Activated T-helper 1 cell treated with anti-CD3 and anti-CD28 coated beads, Interleukin-12 subunit alpha, Interleukin-12 subunit beta, Interleukin-2, Interleukin-4 antibody, amounts not matched to agents 30 ng/mL and 10 ng/mL and 1 ng/mL, durations not matched to agents 14 hours and 24 hours and 36 hours (primary cell): ENCODE results near the gene TBX4. TPM values are rescaled to one million over a fixed set of nuclear protein-coding genes. Genes with fewer than 3 reads are reported as not detected.

ENCODE experiments used
- DNase-seq: peaks from one replicate; pipeline ENCODE4 v3.0.0; 2021; ENCODE audit warnings: low spot score
- H3K27ac Mint-ChIP-seq: one replicate; pipeline ENCODE4 v1.8.0; 2021; ENCODE audit warnings: mild to moderate bottlenecking, mixed read lengths
- H3K27me3 Mint-ChIP-seq: one replicate; pipeline ENCODE4 v1.8.0; 2022; ENCODE audit warnings: mild to moderate bottlenecking, moderate library complexity, mixed read lengths; ENCODE audit not compliant: insufficient read depth
- H3K36me3 Mint-ChIP-seq: one replicate; pipeline ENCODE4 v1.8.0; 2021; ENCODE audit warnings: low read depth, mixed read lengths
- H3K4me1 Mint-ChIP-seq: one replicate; pipeline ENCODE4 v1.8.0; 2021; ENCODE audit warnings: low read depth, mixed read lengths
- H3K4me3 Mint-ChIP-seq: one replicate; pipeline ENCODE4 v1.8.0; 2021; ENCODE audit warnings: mild to moderate bottlenecking, moderate library complexity, mixed read lengths
- H3K9me3 Mint-ChIP-seq: one replicate; pipeline ENCODE4 v1.8.0; 2021; ENCODE audit warnings: mixed read lengths
- intact Hi-C: fragments of 100-400 bp; cut with micrococcal nuclease; formaldehyde crosslinking; loops from one replicate; pipeline ENCODE4 v1.15.1; 2024
- total RNA-seq: library from RNA; stranded (reverse); gene quantifications from 2 replicates; pipeline ENCODE4 v1.2.3, GENCODE V29; 2022

TBX4 gene
- total RNA-seq, 1 donor from 2014 or later: not detected

DNA sequence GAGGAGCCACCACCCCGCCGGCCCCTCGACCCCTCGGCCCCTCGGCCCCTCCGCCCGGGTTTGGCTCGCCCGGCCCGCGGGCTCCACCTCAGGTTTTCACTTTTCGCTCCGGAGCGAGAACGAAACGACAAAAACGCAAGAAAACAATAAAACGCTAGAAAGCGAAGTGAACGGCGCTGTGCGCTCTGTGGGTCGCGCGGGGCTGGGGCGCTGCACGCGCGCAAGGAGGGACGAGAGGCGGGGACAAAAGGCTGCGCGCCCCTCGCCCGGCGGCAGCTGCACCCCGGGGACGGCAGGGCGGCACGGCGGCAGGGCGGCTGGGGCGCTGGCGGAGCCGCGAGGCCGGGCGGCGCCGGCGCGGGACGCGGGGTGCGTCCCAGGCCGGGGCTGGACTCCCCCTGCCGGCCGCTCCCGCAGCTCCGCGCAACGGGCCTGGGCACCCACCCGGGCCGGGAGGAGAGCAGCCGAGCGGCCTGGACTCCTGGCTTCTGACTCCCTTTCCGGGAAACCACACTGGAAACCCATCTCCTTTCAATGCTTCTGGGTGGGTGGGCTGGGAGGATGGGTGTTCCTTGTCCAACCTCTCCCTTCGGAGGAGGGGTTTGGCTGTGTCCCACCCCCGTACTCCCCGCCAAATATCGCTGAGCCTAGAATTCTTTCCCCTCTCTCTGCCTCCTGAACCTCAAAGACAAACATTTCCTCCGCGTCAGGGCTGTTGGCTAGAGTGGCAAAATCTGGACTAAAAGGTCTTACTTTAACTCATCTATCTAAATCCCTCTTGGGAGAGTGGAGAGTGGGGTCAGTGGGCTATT is 42.7 kb upstream of the TBX4 start:
- peak; percentile 21 for DNase-seq
- H3K4me3 Mint-ChIP-seq: peak overlapping the region; percentile 57
- peaks cover 7% of the 10 kb centered on the region for H3K4me1 Mint-ChIP-seq
- intact Hi-C loops: loop anchor here (5.0 to 10.0 kb wide), 2 partner anchors 225 to 407 kb away; no protein-coding TSS in a partner anchor
- no peaks in the 10 kb centered on the region for H3K9me3 Mint-ChIP-seq
- no peak overlapping the region for H3K27ac Mint-ChIP-seq
- H3K27me3 Mint-ChIP-seq: peaks cover 56% of the 10 kb centered on the region
- H3K36me3 Mint-ChIP-seq: no peaks in the 10 kb centered on the region

DNA sequence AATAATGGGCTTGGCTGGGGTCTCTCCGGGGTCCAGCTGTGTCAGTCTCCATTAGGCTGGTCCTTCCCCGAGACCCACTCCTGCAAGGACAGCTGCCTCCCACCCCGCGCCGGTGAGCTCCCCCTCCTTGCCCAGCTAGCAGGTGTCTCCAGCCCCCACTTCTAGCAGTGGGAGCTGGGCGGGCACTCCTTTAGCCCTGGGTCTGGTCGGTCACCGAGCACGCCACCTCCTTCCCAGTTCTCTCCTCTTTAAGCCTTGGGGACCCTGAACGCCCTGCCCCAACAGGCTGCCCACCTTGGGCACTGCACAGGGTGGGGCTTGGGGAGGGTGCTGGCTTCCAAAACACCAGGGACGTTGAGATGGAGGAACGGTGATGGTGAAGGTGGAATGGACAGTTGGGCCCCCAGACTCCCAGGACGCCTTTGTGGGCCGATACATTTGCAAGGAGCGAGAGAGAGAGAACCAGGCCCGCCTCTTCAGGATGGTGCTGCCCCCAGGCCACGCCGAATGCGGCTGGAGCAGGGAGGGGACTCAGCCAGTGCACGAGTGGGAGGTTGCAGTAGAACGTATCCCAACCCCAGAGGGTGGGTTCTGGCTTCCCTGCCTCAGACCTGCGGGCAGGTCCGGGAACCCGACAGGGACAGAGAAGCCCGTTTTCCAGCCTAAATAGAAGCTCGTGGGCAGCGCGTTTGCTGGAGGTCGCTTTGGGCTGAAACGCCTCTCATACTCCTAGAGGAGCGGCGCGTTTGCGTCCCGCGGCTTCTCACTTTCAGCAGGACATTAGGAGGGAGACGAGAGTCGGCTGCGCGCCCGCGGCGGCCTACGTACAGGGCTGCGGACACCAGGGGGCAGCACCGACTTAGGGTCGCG is 41.8 kb upstream of the TBX4 start:
- H3K9me3 Mint-ChIP-seq: no peaks in the 10 kb centered on the region
- no peaks in the 10 kb centered on the region for H3K36me3 Mint-ChIP-seq
- H3K27ac Mint-ChIP-seq: peak overlapping the region; percentile 52
- H3K27me3 Mint-ChIP-seq: peaks cover 57% of the 10 kb centered on the region
- H3K4me3 Mint-ChIP-seq: peak overlapping the region; percentile 57
- peaks cover 7% of the 10 kb centered on the region for H3K4me1 Mint-ChIP-seq
- intact Hi-C loops: no loop called here
- DNase-seq: peak; percentile 48

DNA sequence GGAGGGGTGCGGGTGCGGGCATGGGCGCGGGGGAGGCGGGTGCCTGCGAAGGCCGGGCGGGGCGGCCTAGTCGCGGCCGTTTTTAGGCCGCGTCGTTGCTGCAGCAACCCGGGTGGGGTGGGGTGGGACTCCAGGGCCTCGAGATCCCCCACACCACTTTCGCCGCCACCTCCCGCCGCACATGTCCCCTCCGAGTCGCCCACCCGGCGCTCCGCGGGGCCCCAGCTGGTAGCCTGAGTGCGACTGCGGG is 41.3 kb upstream of the TBX4 start:
- intact Hi-C loops: no loop called here
- Mint-ChIP-seq H3K27ac (no peak overlapping the region), H3K9me3 (no peaks in the 10 kb centered on the region), H3K27me3 (peaks cover 59% of the 10 kb centered on the region), H3K4me1 (peaks cover 7% of the 10 kb centered on the region), H3K4me3 (peak overlapping the region; percentile 57), H3K36me3 (no peaks in the 10 kb centered on the region)
- no peak for DNase-seq

DNA sequence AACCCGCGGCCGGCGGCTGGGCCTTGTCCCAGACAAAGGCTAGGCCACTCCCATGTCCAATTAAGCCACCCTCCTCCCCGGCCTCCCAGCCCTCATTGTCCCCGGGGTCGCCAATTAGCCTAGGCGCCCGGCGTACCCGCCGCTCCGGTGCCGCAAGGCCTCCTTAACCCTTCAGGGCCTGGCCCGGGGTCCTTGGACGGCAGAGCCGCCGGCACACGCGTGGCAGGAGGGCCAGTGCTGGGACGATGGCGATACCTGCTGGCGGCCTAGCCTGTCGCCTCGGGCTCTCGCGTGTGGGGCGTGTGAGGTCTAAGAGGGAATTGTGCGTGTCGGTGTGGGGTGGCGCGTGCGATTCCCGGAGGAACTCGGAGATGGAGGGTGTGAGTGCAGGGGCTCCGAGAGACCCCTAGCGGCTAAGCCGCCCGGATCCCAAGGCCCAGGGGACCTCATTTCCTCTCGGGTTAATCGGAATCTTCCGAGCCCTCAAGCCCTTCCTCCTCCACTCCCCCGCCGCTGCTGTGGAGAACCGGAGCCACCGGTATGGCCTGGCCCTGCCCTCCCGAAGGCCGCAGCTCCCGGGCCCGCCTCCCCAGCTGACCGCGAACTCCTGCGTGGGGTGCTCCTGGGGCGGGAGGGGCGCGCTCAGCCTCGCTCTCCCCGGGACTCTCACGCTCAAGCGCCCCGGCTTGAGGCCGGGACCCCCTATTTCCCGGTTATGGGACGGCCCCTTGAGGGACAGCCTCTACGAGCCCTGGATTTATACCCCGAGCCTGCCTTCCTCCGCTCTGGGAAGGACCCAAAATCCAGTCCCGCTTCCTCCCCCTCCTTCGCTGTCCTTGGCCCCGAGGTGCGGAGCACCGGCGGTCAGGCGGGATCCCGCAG is 40.7 kb upstream of the TBX4 start:
- H3K4me1 Mint-ChIP-seq: peaks cover 7% of the 10 kb centered on the region
- peaks cover 59% of the 10 kb centered on the region for H3K27me3 Mint-ChIP-seq
- peak overlapping the region; percentile 29 for H3K4me3 Mint-ChIP-seq
- intact Hi-C loops: loop anchor here (1.0 kb wide), 2 partner anchors 140 to 426 kb away; no protein-coding TSS in a partner anchor
- H3K27ac Mint-ChIP-seq: peak overlapping the region; percentile 44
- H3K9me3 Mint-ChIP-seq: no peaks in the 10 kb centered on the region
- H3K36me3 Mint-ChIP-seq: no peaks in the 10 kb centered on the region
- DNase-seq: no peak

DNA sequence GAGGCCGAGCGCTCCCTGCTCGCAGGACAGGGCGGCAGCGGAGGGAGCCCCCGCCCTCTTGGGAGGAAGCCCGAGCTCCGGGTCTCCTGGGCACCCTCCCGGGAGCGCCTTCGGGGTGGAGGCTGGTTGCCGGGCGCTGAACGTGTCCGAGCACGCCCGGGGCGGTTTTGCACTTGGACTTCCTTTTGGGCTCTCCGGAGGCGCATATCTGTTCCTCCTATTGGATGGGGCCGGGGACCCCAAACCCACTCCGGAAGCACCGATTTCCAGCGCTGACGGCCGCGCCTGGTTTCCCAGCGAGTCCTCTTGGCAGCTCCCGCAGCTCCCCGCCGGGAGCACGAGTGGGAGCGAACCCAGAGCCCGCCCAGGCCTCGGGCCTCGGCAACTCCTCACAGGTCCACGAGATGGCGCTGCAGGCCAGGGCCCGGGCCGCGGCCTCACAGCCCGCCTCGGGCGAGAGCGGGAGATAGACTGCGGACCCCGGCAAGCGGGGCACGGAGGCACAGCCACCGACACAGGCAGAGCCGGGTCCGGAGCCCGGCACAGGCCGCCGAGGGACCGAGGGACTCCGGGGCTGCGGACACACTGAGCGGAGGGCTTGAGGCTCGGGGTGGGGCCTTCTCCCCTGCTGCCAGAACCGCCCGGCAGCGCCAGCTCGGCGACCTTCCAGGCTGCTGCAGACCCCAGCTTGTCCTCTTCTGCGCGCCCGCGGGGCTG is 39.9 kb upstream of the TBX4 start:
- Mint-ChIP-seq H3K27me3 (peaks cover 51% of the 10 kb centered on the region), H3K4me3 (no peak overlapping the region), H3K4me1 (peaks cover 7% of the 10 kb centered on the region), H3K27ac (no peak overlapping the region), H3K9me3 (no peaks in the 10 kb centered on the region), H3K36me3 (no peaks in the 10 kb centered on the region)
- intact Hi-C loops: loop anchor here (1.0 kb wide), 2 partner anchors 139 to 425 kb away; no protein-coding TSS in a partner anchor
- DNase-seq: peak; percentile 69

DNA sequence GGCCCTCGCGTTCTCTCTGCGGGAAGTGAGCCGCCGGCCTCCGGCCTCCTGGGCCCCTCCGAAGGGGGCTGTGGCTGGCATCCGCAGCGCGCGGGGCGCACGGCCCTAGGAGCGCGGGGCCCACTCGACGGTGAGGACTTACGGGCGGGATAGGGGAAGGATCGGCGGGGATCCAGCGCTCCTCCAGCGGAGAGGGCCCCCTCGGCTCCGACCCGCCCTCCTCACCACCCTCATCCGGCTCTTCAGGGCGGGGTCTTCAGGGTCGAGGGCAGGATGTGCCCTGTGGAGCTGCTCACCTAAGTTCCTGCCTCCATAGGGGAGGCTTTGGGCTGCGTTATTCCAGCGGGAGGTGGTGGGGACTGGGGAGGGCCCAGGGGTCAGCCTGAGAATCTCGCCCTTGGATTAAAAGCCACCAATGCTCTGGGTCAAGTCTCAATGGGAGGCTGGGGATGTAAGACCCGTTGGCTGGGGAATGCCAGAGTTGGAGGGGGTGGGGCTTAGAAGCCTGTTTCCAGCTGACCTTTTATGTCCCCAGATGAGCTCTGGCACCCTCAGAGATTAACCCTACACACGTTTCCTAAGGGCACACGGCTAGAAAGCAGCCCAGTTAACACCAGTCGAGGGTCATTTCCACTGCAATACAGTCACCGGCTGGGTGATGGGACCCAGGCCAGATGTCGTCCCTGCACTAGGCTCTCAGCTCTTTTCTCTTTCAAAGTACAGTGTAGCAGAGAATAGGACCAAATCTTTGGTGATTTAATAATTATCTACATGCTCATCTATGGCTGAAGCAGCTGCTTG is 39.2 kb upstream of the TBX4 start:
- Mint-ChIP-seq H3K9me3 (no peaks in the 10 kb centered on the region), H3K4me1 (peaks cover 7% of the 10 kb centered on the region), H3K27me3 (peaks cover 43% of the 10 kb centered on the region), H3K27ac (no peak overlapping the region), H3K4me3 (peak overlapping the region; percentile 74), H3K36me3 (no peaks in the 10 kb centered on the region)
- intact Hi-C loops: loop anchor here (1.0 kb wide), 2 partner anchors 138 to 424 kb away; no protein-coding TSS in a partner anchor
- no peak for DNase-seq

DNA sequence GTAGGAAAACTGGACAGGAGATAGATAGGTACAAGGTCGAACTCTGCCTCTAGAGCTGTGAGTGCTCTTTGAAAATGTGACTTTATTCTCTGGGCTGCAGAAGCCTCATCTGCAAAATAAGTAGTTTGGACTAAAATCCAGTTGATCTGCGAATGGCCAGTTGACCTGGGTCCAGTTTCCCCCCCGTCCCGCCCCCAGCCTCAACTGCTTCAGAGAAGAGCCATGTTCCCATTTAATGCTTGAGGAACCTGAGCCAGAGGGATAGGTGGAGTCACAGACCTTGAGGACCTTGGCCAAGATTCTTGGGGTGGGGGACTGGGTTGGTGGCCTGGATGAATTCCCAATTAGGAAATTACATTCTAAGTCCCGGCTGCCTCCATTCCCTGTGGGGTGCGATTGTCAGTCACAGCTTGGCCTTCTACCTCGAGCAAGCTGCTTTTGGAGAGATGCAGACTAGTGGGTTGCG is 38.5 kb upstream of the TBX4 start:
- Mint-ChIP-seq H3K4me3 (no peak overlapping the region), H3K36me3 (no peaks in the 10 kb centered on the region), H3K9me3 (no peaks in the 10 kb centered on the region), H3K27ac (no peak overlapping the region), H3K4me1 (peaks cover 7% of the 10 kb centered on the region), H3K27me3 (peaks cover 38% of the 10 kb centered on the region)
- intact Hi-C loops: no loop called here
- DNase-seq: no peak

DNA sequence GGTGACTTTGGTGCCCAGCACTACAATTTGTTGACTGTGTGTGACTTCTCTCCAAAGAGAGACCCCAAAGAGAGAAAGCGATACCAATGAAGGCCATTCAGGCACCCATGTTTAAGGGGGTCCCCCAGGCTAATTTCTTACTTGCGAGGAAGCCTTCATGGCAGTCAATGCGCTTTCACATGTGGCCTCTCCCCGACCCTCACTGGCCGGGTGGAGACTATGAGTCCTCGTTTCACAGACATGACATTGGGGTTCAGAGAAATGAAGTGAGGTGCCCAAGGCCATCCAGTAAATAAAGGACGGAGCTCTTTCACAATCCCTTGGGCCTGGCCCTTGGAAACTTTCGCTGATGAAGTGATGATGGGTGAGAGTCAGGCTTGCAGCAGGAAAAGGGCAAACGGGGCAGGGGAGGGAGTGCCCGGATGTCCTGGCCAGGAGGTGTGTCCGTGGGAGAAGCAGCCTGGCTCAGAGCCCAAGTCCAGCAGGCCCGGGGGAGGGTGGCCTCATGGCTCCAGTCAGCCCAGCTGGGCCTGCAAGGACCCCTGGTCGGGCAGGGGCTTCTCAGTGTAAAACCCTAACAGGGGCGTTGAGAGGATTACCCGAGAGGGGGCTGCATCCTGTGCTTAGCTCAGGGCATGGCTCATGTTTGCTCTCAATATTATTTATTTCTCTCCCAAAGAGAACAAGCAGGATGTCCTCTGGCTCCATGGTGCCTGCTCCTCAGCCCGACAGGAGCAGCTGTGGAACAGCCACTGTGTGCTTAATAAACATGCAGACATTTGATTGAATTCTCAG is 37.9 kb upstream of the TBX4 start:
- Mint-ChIP-seq H3K27ac (no peak overlapping the region), H3K27me3 (peaks cover 38% of the 10 kb centered on the region), H3K4me3 (no peak overlapping the region), H3K9me3 (no peaks in the 10 kb centered on the region), H3K4me1 (peaks cover 7% of the 10 kb centered on the region), H3K36me3 (no peaks in the 10 kb centered on the region)
- no peak for DNase-seq
- intact Hi-C loops: no loop called here

DNA sequence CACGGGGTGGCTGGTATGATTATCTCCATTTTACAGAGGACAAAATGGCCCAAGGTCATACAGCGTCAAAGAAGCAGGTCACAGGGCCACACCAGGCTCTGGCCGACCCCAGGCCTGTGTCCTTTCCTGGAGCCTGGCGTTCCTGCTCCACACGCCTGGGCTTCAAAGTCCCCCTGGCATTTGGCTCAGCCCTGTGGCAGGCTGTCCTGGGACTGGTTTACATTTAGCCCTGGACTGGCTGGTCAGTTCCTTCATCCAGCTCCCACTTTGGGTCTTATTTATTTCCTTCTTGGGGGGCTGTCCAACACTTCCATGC is 37.3 kb upstream of the TBX4 start:
- Mint-ChIP-seq H3K36me3 (no peaks in the 10 kb centered on the region), H3K27ac (no peak overlapping the region), H3K9me3 (no peaks in the 10 kb centered on the region), H3K4me3 (no peak overlapping the region), H3K27me3 (peaks cover 37% of the 10 kb centered on the region), H3K4me1 (peaks cover 7% of the 10 kb centered on the region)
- DNase-seq: no peak
- intact Hi-C loops: loop anchor here (5.0 kb wide), 1 partner anchor 167 kb away; no protein-coding TSS in a partner anchor

DNA sequence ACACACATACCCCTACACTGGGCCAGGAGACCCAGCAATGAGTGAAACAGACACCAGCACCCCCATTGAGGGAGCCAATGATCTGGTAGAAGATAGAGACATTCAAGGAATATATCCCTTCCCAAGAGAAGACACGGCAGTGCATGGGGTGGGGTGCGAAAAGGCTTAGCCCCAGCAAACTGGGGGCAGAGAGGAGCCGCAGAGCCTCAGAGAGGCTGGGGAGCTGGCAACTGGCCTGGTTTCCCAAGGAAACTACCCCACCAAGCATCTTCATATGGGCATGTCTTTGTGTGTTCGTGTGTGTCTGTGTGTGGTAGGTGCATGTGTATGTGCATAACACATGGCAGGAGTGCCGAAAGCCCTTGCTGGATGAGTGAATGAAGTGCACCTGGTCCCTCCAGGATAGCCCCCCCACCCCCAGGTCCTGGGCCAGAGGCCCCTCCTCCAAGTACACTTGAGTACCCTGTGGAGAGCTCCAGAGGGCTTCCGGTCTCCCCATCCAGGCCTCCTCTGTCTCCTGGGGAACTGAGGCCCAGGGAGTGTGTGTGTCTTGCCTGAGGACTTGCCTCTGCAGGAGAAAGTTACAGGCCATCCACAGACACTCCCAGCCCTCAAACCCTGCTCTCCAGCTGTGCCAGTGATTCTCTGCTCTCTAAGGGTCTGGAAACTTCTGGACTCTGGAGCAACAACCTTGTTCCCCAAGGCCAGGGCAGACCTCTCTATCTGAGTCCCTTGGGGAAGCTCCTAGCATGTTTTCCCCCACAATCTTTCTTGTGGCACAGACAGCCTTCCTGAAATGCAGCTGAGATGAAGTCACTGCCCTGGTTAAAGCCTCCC is 36.6 kb upstream of the TBX4 start:
- Mint-ChIP-seq H3K9me3 (no peaks in the 10 kb centered on the region), H3K4me3 (no peak overlapping the region), H3K27me3 (peaks cover 36% of the 10 kb centered on the region), H3K36me3 (no peaks in the 10 kb centered on the region), H3K27ac (no peak overlapping the region), H3K4me1 (peaks cover 2% of the 10 kb centered on the region)
- intact Hi-C loops: loop anchor here (5.0 kb wide), 1 partner anchor 167 kb away; no protein-coding TSS in a partner anchor
- no peak for DNase-seq
